WTC11 (cell line): ENCODE measurements around the gene CACNG7. TPM values are rescaled to one million over a fixed set of nuclear protein-coding genes. Genes with fewer than 3 reads are reported as not detected.

Source experiments
- ATAC-seq: fragments of 200-7000 bp; cut with Tn5 transposase; 2 replicates; pipeline ENCODE4 v1.10.0; 2021; ENCODE audit warnings: mild to moderate bottlenecking, moderate library complexity
- CTCF ChIA-PET: fragments of 300-600 bp; sonication (Branson Sonifier 250); formaldehyde crosslinking; loops from one replicate; lab custom pipeline; 2021; ENCODE audit warnings: antibody characterized with exemption; lab: Charles Lee
- POLR2A ChIA-PET: fragments of 350-600 bp; sonication (Branson Sonifier 250); formaldehyde crosslinking; loops from one replicate; lab custom pipeline; 2021; ENCODE audit warnings: antibody characterized with exemption; lab: Charles Lee
- DNase-seq: peaks from one replicate; pipeline ENCODE4 v3.0.0; 2021; ENCODE audit warnings: low spot score
- H3K27ac Mint-ChIP-seq: 2 replicates; pipeline ENCODE4 v1.8.0; 2021; ENCODE audit warnings: mixed read lengths
- H3K27me3 Mint-ChIP-seq: 2 replicates; pipeline ENCODE4 v1.8.0; 2021; ENCODE audit warnings: low read depth, mild to moderate bottlenecking, moderate library complexity, mixed read lengths
- H3K36me3 Mint-ChIP-seq: 2 replicates; pipeline ENCODE4 v1.8.0; 2021; ENCODE audit warnings: mixed read lengths
- H3K4me1 Mint-ChIP-seq: 2 replicates; pipeline ENCODE4 v1.8.0; 2022; ENCODE audit warnings: mixed read lengths
- H3K4me3 Mint-ChIP-seq: 2 replicates; pipeline ENCODE4 v1.8.0; 2021; ENCODE audit warnings: mild to moderate bottlenecking, moderate library complexity, mixed read lengths
- H3K9me3 Mint-ChIP-seq: 2 replicates; pipeline ENCODE4 v1.8.0; 2021; ENCODE audit warnings: mixed read lengths
- AR ChIP-seq: fragments of 250-450 bp; sonication (Bioruptor Pico); IDR thresholded peaks from 2 replicates; pipeline ENCODE4 v1.9.0; 2021; ENCODE audit warnings: mild to moderate bottlenecking
- ATF1 ChIP-seq: sonication (generic); formaldehyde crosslinking; IDR thresholded peaks from 2 replicates; pipeline ENCODE4 v1.8.1; 2023; ENCODE audit warnings: mild to moderate bottlenecking, moderate library complexity, missing genetic modification reagents
- CREB1 ChIP-seq: sonication (generic); formaldehyde crosslinking; IDR thresholded peaks from 2 replicates; pipeline ENCODE4 v1.8.0; 2023; ENCODE audit warnings: mild to moderate bottlenecking, missing genetic modification reagents
- CREM ChIP-seq: sonication (generic); formaldehyde crosslinking; IDR thresholded peaks from 2 replicates; pipeline ENCODE4 v1.8.1; 2022; ENCODE audit warnings: mild to moderate bottlenecking, missing genetic modification reagents, moderate library complexity
- E2F4 ChIP-seq: sonication (generic); formaldehyde crosslinking; IDR thresholded peaks from 2 replicates; pipeline ENCODE4 v1.8.1; 2022; ENCODE audit warnings: low read depth, mild to moderate bottlenecking, moderate library complexity, missing genetic modification reagents, borderline replicate concordance
- EMX1 ChIP-seq: fragments of 250-450 bp; sonication (Bioruptor Pico); IDR thresholded peaks from 2 replicates; pipeline ENCODE4 v1.8.0; 2021; ENCODE audit warnings: mild to moderate bottlenecking
- FOXK1 ChIP-seq: sonication (generic); formaldehyde crosslinking; IDR thresholded peaks from 2 replicates; pipeline ENCODE4 v1.8.0; 2022; ENCODE audit warnings: mild to moderate bottlenecking, moderate library complexity, missing genetic modification reagents
- GTF2I ChIP-seq: fragments of 250-450 bp; sonication (Bioruptor Pico); conservative IDR thresholded peaks from 2 replicates; pipeline ENCODE4 v1.4.0; 2021; ENCODE audit warnings: mild to moderate bottlenecking
- IRF2 ChIP-seq: sonication (generic); formaldehyde crosslinking; IDR thresholded peaks from 2 replicates; pipeline ENCODE4 v1.8.0; 2022; ENCODE audit warnings: low read depth, missing genetic modification reagents, borderline replicate concordance
- JAZF1 ChIP-seq: fragments of 250-450 bp; sonication (Bioruptor Pico); IDR thresholded peaks from 2 replicates; pipeline ENCODE4 v1.9.0; 2021; ENCODE audit warnings: moderate library complexity, mild to moderate bottlenecking, inconsistent platforms
- KAT7 ChIP-seq: sonication (generic); formaldehyde crosslinking; IDR thresholded peaks from 2 replicates; pipeline ENCODE4 v1.8.1; 2023; ENCODE audit warnings: missing genetic modification reagents, mild to moderate bottlenecking, borderline replicate concordance
- PRDM15 ChIP-seq: sonication (generic); formaldehyde crosslinking; IDR thresholded peaks from 2 replicates; pipeline ENCODE4 v1.8.0; 2022; ENCODE audit warnings: missing genetic modification reagents
- SP1 ChIP-seq: sonication (generic); formaldehyde crosslinking; conservative IDR thresholded peaks from 2 replicates; pipeline ENCODE4 v1.8.1; 2022; ENCODE audit warnings: missing genetic modification reagents
- STAT6 ChIP-seq: sonication (generic); formaldehyde crosslinking; conservative IDR thresholded peaks from 2 replicates; pipeline ENCODE4 v1.8.1; 2023; ENCODE audit warnings: mild to moderate bottlenecking, low read depth, missing genetic modification reagents, moderate library complexity
- TEAD4 ChIP-seq: sonication (generic); formaldehyde crosslinking; IDR thresholded peaks from 2 replicates; pipeline ENCODE4 v1.8.0; 2022; ENCODE audit warnings: mild to moderate bottlenecking, missing genetic modification reagents
- ZBTB21 ChIP-seq: sonication (generic); formaldehyde crosslinking; IDR thresholded peaks from 2 replicates; pipeline ENCODE4 v1.8.1; 2023; ENCODE audit warnings: mild to moderate bottlenecking, missing genetic modification reagents, borderline replicate concordance
- ZBTB43 ChIP-seq: sonication (generic); formaldehyde crosslinking; IDR thresholded peaks from 2 replicates; pipeline ENCODE4 v1.8.1; 2023; ENCODE audit warnings: mild to moderate bottlenecking, missing genetic modification reagents
- ZNF423 ChIP-seq: fragments of 250-450 bp; sonication (Bioruptor Pico); IDR thresholded peaks from 2 replicates; pipeline ENCODE4 v2.1.2; 2022; ENCODE audit warnings: mild to moderate bottlenecking, moderate library complexity
- ZNF425 ChIP-seq: fragments of 250-450 bp; sonication (Bioruptor Pico); conservative IDR thresholded peaks from 2 replicates; pipeline ENCODE4 v1.9.0; 2021; ENCODE audit warnings: mild to moderate bottlenecking
- ZSCAN18 ChIP-seq: fragments of 250-450 bp; sonication (Bioruptor Pico); IDR thresholded peaks from 2 replicates; pipeline ENCODE4 v2.1.2; 2022; ENCODE audit warnings: mild to moderate bottlenecking, moderate library complexity
- total RNA-seq: library from RNA; stranded (reverse); gene quantifications from 3 replicates; pipeline ENCODE4 v1.2.3, GENCODE V29; 2021

Gene CACNG7
- total RNA-seq, 1 experiment from 2014 or later = 33.3 TPM

GRCh38 chr19:53871454-53871853 lies 37.6 kb upstream of the CACNG7 start:
- POLR2A ChIA-PET = interaction anchor here (1.5 kb wide), 1 partner anchor 12 kb away, joined by 3 read pairs; no protein-coding TSS in a partner anchor
- CTCF ChIA-PET = interaction anchor here (1.1 to 1.8 kb wide), 2 partner anchors 17 to 41 kb away, joined by 3 to 4 read pairs; no protein-coding TSS in a partner anchor
- peaks cover 19% of the 10 kb centered on the region for H3K4me1 Mint-ChIP-seq
- H3K9me3 Mint-ChIP-seq = no peaks in the 10 kb centered on the region
- no peak overlapping the region for H3K4me3 Mint-ChIP-seq
- H3K27me3 Mint-ChIP-seq = no peaks in the 10 kb centered on the region
- peak overlapping the region; percentile 28; the same call in 1 of the 2 replicates for H3K27ac Mint-ChIP-seq
- peaks cover 37% of the 10 kb centered on the region for H3K36me3 Mint-ChIP-seq
- ATAC-seq = no peak
- DNase-seq = no peak
- TF ChIP-seq ATF1 = no peak
- no peak for TF ChIP-seq IRF2 (CRISPR knock-in tag)
- TF ChIP-seq JAZF1 (CRISPR knock-in tag) = no peak
- TF ChIP-seq GTF2I (CRISPR knock-in tag) = no peak
- TF ChIP-seq FOXK1 (CRISPR knock-in tag) = no peak
- no peak for TF ChIP-seq AR
- TF ChIP-seq ZSCAN18 = no peak
- no peak for TF ChIP-seq ZNF423 (CRISPR knock-in tag)
- no peak for TF ChIP-seq CREM (CRISPR knock-in tag)
- no peak for TF ChIP-seq ZNF425 (CRISPR knock-in tag)
- no peak for TF ChIP-seq SP1 (CRISPR knock-in tag)

GRCh38 chr19:53872762-53873161 lies 36.3 kb upstream of the CACNG7 start:
- H3K36me3 Mint-ChIP-seq = peaks cover 41% of the 10 kb centered on the region
- H3K4me3 Mint-ChIP-seq = no peak overlapping the region
- ChIA-PET CTCF (interaction anchor here (1.0 to 1.6 kb wide), 2 partner anchors 39 to 157 kb away, joined by 5 to 6 read pairs; no protein-coding TSS in a partner anchor), POLR2A (interaction anchor here (1.4 kb wide), 1 partner anchor 40 kb away, joined by 4 read pairs; no protein-coding TSS in a partner anchor)
- ATAC-seq = no peak
- no peaks in the 10 kb centered on the region for H3K9me3 Mint-ChIP-seq
- no peak for DNase-seq
- no peaks in the 10 kb centered on the region for H3K27me3 Mint-ChIP-seq
- H3K4me1 Mint-ChIP-seq = peaks cover 26% of the 10 kb centered on the region
- peak overlapping the region; percentile 68; the same call in 1 of the 2 replicates for H3K27ac Mint-ChIP-seq
- no peak for TF ChIP-seq CREB1 (CRISPR knock-in tag)
- TF ChIP-seq ZBTB43 (CRISPR knock-in tag) = no peak
- TF ChIP-seq STAT6 = no peak
- no peak for TF ChIP-seq EMX1 (CRISPR knock-in tag)
- no peak for TF ChIP-seq TEAD4 (CRISPR knock-in tag)
- no peak for TF ChIP-seq PRDM15 (CRISPR knock-in tag)
- TF ChIP-seq ZBTB21 = no peak
- TF ChIP-seq KAT7 (CRISPR knock-in tag) = no peak
- no peak for TF ChIP-seq IRF2 (CRISPR knock-in tag)
- TF ChIP-seq E2F4 (CRISPR knock-in tag) = no peak
